ENCODE measurements around the gene ABCA1. TPM values are rescaled to one million over a fixed set of nuclear protein-coding genes. Genes with fewer than 3 reads are reported as not detected.

ABCA1 gene
- total RNA-seq, 2 donors from 2014 or later: 12.4 to 19.5 TPM

DNA sequence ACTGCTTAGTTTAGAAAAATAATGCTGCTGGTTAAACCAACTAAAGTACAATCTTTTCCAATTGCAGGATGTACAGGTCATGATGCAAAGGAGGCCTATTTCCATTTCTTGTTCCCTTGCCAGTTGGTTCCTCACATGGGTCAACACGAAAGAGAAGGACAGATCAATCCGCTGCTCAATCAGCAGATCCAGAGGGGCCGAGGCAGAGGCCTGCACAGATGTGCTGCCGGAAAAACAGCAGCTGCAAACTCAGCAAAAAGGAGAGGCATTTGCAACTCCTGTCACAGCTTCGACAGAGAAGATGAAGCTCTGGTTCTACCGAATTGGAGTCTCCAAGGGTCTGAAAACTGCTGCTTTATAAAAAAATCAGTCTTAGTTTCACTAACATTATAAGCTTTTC lies 94.3 kb downstream of the ABCA1 start:
- Mint-ChIP-seq H3K27ac (no peak overlapping the region), H3K36me3 (ENCODE audit: insufficient read depth in 2 of 2) (peaks cover 2 to 3% of the 10 kb centered on the region in 2 donors), H3K27me3 (ENCODE audit: low read depth) (no peaks in the 10 kb centered on the region), H3K4me3 (no peak overlapping the region), H3K9me3 (no peaks in the 10 kb centered on the region), H3K4me1 (ENCODE audit: low read depth) (no peaks in the 10 kb centered on the region)
- ATAC-seq (replicated peaks in 1 of 2): no peak
- no peak for DNase-seq

DNA sequence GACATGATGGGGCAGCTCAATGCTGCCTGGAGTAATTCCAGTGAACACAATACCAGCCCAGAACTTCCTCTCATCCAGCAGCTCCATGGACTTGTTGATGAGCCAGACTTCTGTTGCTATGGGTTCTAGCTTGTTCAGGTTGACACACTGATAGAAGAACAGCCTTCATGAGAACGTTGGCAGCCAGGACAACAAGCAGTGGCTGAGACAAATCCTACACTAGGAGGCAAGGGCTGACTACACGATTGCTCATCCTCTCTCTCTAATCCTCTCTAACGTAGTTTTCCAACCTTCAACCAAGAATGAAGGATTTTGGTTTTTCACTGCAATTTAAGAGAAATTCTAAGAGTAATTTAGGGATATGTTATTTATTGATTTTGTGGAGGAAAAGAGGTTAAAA lies 96.3 kb downstream of the ABCA1 start:
- no peaks in the 10 kb centered on the region for H3K9me3 Mint-ChIP-seq
- DNase-seq: no peak
- no peaks in the 10 kb centered on the region for H3K4me1 Mint-ChIP-seq (ENCODE audit: low read depth)
- peaks cover 0 to 3% of the 10 kb centered on the region in 2 donors for H3K36me3 Mint-ChIP-seq (ENCODE audit: insufficient read depth in 2 of 2)
- no peak for ATAC-seq (replicated peaks in 1 of 2)
- H3K27me3 Mint-ChIP-seq (ENCODE audit: low read depth): no peaks in the 10 kb centered on the region
- H3K4me3 Mint-ChIP-seq: no peak overlapping the region
- no peak overlapping the region for H3K27ac Mint-ChIP-seq

DNA sequence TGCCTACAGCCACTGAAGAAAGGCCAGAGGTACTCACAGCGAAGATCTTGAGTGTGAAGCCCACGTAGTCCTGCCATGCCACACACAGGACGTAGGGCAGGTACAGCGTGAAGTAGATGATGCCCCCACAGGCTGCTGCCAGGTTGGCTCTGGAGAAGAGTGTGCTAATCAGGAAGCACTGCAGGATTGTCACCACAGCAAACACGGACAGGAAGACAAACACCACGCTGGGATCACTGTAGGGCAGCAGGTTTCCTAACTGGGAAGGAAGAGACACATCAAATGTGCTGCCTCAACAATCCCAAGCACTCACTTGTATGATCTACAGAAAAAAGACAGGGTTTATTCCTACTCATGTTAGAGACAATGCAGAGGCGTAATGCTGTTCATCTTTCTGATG lies 101.0 kb downstream of the ABCA1 start:
- H3K9me3 Mint-ChIP-seq: no peaks in the 10 kb centered on the region
- H3K4me1 Mint-ChIP-seq (ENCODE audit: low read depth): no peaks in the 10 kb centered on the region
- no peak overlapping the region for H3K4me3 Mint-ChIP-seq
- no peaks in the 10 kb centered on the region for H3K27me3 Mint-ChIP-seq (ENCODE audit: low read depth)
- ATAC-seq (replicated peaks in 1 of 2) (no peak), DNase-seq (no peak)
- H3K36me3 Mint-ChIP-seq (ENCODE audit: insufficient read depth in 2 of 2): peaks cover 0 to 5% of the 10 kb centered on the region in 2 donors
- H3K27ac Mint-ChIP-seq: no peak overlapping the region

DNA sequence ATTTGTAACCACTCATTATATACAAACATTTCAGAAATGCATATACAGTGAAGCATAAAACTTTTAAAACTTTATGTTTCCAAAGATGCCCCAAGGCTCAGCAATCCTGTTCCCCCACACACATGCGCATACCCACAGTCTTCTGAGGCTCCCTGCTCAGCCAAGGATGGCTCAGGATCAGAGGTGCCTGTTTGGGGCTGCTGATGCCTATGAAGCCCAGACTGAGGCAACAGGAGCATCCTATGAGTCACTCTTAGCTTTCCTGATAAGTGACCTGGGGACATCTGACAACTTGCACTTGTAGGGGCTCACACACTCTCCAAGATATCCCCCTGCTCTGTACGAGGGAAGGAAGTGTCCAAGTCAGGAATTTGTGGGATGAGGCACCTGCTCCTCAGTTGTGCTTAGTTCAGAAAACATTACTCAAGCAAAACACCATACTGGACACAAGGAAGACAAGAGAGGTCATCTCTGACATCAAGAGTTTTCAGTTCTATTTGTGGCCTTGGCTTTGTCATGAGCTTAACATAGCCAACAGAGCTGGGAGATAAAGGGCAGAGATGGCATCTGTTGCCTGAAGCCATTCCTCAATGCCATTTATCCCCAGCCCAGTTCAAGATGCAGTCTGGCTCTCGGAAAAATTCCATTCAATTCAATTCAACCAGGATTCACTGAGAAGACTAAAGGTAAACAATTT lies 101.7 kb downstream of the ABCA1 start:
- Mint-ChIP-seq H3K9me3 (no peaks in the 10 kb centered on the region), H3K27me3 (ENCODE audit: low read depth) (no peaks in the 10 kb centered on the region), H3K36me3 (ENCODE audit: insufficient read depth in 2 of 2) (peaks cover 0 to 5% of the 10 kb centered on the region in 2 donors), H3K27ac (no peak overlapping the region), H3K4me3 (no peak overlapping the region), H3K4me1 (ENCODE audit: low read depth) (no peaks in the 10 kb centered on the region)
- ATAC-seq (replicated peaks in 1 of 2): no peak
- no peak for DNase-seq

DNA sequence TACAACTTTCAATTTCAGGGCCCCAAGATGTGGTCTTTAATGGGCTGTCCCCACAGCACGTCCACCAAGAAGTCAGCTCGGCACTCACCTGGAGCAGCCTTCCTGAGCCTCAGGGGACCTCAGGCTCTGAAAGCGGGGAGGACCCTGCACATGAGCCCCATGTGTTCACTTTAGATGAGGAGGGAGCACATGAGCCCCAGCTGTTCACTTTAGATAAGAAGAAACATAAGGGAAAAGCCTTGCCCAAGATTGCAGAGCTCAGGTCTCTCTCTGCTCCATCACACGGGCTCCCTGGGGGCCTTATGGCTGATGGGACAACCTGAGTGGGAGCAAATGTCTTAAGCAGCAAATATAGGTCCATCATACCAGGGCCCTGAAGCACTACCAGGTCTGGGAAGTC lies 107.6 kb downstream of the ABCA1 start:
- no peaks in the 10 kb centered on the region for H3K27me3 Mint-ChIP-seq (ENCODE audit: low read depth)
- ATAC-seq (replicated peaks in 1 of 2) (no peak), DNase-seq (no peak)
- H3K36me3 Mint-ChIP-seq (ENCODE audit: insufficient read depth in 2 of 2): peaks cover 2 to 7% of the 10 kb centered on the region in 2 donors
- H3K27ac Mint-ChIP-seq: no peak overlapping the region
- H3K9me3 Mint-ChIP-seq: no peaks in the 10 kb centered on the region
- H3K4me3 Mint-ChIP-seq: no peak overlapping the region
- no peaks in the 10 kb centered on the region for H3K4me1 Mint-ChIP-seq (ENCODE audit: low read depth)

DNA sequence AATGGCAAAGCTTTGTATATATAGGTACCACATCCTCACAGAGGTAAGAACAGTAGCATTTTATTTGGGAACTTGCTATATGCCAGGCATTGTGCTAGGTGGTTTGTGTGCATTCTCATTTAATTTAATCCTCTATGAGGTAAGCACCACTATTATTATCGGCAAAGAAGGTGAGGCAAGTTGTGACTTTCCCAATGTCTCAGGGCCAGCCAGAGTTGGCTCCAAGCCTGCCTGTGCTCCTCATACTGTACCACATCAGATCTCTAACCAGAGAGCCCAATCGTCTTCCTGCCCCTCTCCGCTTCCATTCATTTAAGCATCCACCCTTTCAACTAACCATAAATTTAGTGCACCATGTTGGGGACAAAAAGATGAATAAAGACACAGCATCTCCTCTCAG lies 108.9 kb downstream of the ABCA1 start:
- no peak for DNase-seq
- Mint-ChIP-seq H3K36me3 (ENCODE audit: insufficient read depth in 2 of 2) (peaks cover 2 to 7% of the 10 kb centered on the region in 2 donors), H3K4me3 (no peak overlapping the region), H3K27ac (no peak overlapping the region), H3K9me3 (no peaks in the 10 kb centered on the region), H3K27me3 (ENCODE audit: low read depth) (no peaks in the 10 kb centered on the region), H3K4me1 (ENCODE audit: low read depth) (no peaks in the 10 kb centered on the region)
- no peak for ATAC-seq (replicated peaks in 1 of 2)

DNA sequence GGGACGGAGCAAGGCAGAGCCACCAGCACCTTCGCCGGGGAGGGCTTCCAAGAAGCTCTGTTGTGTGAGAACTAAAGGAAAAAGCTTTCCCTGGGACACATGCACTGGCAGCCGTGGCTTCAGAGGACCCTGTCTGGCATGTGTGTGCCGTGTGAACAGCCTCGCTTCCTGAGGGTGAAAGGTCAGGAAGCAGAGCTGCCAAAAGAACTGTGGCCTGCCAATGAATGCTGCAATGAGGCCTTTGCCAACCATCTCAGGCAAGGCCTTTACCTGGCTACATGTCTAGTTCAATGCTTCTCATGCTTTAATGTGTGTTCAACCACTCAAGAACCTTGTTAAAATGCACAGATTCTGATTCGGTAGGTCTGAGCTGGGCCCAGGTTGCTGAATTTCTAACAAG lies 110.5 kb downstream of the ABCA1 start:
- no peak overlapping the region for H3K27ac Mint-ChIP-seq

DNA sequence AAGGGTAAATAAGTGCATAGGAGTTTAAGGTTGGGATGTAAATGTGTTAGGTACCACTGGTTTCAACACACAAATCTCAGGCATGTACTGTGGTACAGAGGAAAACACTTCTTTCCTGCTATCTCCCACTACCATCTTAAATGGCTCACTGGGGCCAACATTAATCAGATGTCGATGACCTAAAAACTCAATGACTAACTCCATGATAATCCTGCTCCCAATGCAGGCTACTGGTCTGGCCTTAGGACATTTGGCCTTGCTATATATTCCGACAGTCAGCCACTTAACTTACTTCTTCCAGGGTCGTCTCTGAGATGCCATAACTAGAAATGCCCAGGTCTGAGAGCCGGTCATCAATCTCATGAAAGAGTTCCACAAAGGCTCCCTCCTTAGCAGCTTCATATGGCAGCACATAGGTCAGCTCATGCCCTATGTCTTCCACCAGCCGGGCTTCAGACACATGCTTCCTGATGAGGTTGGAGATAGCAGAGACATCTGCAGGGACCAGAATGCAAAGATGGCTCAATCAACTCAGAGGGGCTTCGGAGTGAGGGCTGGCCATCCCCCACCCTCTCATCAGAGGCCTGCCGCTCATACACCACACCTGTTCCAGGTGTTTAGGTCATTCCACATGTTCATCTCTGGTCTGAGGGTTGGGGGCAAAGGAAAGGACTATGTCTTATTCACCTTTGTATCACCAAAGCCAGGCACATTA lies 111.9 kb downstream of the ABCA1 start:
- no peak for ATAC-seq (replicated peaks in 1 of 2)
- no peaks in the 10 kb centered on the region for H3K4me1 Mint-ChIP-seq (ENCODE audit: low read depth)
- no peaks in the 10 kb centered on the region for H3K9me3 Mint-ChIP-seq
- H3K4me3 Mint-ChIP-seq: no peak overlapping the region
- no peak overlapping the region for H3K27ac Mint-ChIP-seq
- no peaks in the 10 kb centered on the region for H3K27me3 Mint-ChIP-seq (ENCODE audit: low read depth)
- peaks cover 2 to 7% of the 10 kb centered on the region in 2 donors for H3K36me3 Mint-ChIP-seq (ENCODE audit: insufficient read depth in 2 of 2)
- DNase-seq: no peak

More for the DNA sequence above, 110.5 kb downstream of the ABCA1 start:
- H3K27me3 Mint-ChIP-seq (ENCODE audit: low read depth): no peaks in the 10 kb centered on the region
- no peak for ATAC-seq (replicated peaks in 1 of 2)
- no peak overlapping the region for H3K4me3 Mint-ChIP-seq
- DNase-seq: no peak
- H3K4me1 Mint-ChIP-seq (ENCODE audit: low read depth): no peaks in the 10 kb centered on the region
- no peaks in the 10 kb centered on the region for H3K9me3 Mint-ChIP-seq
- peaks cover 2 to 7% of the 10 kb centered on the region in 2 donors for H3K36me3 Mint-ChIP-seq (ENCODE audit: insufficient read depth in 2 of 2)

DNA sequence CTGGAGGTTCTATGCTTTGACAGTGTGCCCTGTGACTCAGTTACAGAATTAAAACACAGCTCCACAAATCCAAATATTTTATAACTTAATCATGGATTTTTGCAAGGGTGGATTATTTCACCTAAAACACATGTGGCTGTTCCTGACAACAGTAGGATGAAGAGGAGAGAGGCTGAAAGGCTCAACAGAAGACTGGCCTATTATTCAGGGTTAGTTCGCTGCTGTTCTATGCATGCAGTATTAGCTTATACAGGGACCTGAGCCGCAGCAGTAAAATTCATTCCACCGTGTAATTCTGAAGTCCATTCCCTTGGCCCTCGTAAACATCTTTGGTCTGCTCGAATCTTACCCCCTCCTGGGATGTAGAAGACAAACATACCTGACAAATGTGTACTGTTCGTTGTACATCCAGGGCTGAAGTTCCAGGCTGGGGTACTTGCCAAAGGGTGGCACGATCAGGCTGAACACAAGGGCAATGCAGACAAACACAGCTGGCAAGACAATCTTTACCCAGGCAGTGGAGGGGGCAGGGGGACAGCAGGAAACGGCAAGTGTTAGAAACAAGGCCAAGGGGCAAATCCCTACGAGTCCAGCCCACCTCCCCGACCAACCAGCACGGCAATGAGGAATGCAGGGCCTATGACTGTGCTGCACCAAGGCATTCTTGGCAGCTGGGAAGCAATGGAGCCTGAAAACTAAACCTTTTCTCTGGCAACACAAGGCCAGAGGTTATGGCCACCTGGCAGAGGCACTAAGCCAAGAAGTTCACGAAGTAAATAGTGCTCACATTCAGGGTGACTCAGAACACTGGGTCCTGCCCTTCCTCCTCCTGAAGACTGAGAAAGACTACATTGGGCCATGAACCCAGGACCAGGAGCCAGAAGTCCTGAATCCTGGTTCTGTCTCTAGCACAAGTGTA lies 117.3 kb downstream of the ABCA1 start:
- ATAC-seq (replicated peaks in 1 of 2) (no peak), DNase-seq (no peak)
- H3K36me3 Mint-ChIP-seq (ENCODE audit: insufficient read depth in 2 of 2): peaks cover 2 to 3% of the 10 kb centered on the region in 2 donors
- no peaks in the 10 kb centered on the region for H3K27me3 Mint-ChIP-seq (ENCODE audit: low read depth)
- H3K9me3 Mint-ChIP-seq: no peaks in the 10 kb centered on the region
- H3K4me3 Mint-ChIP-seq: no peak overlapping the region
- H3K27ac Mint-ChIP-seq: no peak overlapping the region
- H3K4me1 Mint-ChIP-seq (ENCODE audit: low read depth): no peaks in the 10 kb centered on the region

DNA sequence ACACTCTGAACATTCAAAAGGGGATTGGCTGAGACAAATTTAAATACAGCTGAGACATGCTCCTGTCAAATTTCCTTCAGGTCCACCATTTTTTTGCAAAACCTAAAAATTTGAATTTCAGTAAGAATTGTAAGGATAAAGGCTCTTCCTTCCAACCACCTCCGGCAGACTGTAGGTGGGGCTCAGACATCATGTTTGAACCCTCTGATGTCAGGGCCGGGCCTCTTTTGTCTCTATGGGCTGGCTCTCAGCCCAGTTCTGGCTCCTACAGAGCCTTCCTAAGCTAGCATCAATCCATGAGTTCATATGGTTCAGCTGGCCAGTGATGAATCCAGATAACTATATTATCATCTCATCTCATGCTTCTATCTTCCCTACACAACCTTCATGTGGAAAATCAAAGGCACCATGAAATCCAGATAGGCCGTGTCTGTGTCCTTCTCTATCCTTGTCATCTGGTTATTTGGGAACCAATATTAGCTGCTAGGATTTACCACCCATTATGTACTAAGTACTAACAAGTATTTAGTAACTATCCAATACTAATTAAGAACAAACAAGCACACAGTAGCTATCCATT lies 119.8 kb downstream of the ABCA1 start:
- Mint-ChIP-seq H3K36me3 (ENCODE audit: insufficient read depth in 2 of 2) (peaks cover 2 to 3% of the 10 kb centered on the region in 2 donors), H3K4me3 (no peak overlapping the region), H3K27ac (no peak overlapping the region), H3K9me3 (no peaks in the 10 kb centered on the region), H3K27me3 (ENCODE audit: low read depth) (no peaks in the 10 kb centered on the region), H3K4me1 (ENCODE audit: low read depth) (no peaks in the 10 kb centered on the region)
- ATAC-seq (replicated peaks in 1 of 2) (no peak), DNase-seq (no peak)

DNA sequence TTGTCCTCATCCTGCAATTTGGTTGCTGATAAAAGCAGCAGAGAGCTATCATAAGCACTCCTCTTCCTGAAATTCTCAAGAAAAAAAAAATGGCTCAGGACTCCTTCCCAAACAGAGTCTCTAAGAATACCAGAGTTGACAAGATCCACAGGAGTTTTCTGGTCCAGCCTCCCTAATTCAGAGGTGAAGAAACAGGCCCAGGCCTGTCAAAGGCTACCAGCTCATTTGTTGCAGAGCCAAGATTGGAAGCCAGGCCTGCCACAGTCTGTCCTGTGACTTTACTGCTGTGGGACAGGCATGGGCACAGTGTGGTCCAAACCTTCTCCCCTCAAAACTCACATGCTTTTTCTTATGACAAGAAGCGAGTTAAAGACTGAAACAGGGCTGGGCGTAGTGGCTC lies 122.5 kb downstream of the ABCA1 start:
- DNase-seq (no peak), ATAC-seq (replicated peaks in 1 of 2) (no peak)
- Mint-ChIP-seq H3K36me3 (ENCODE audit: insufficient read depth in 2 of 2) (peaks cover 2 to 6% of the 10 kb centered on the region in 2 donors), H3K9me3 (no peaks in the 10 kb centered on the region), H3K4me1 (ENCODE audit: low read depth) (no peaks in the 10 kb centered on the region), H3K27me3 (ENCODE audit: low read depth) (no peaks in the 10 kb centered on the region), H3K4me3 (no peak overlapping the region), H3K27ac (no peak overlapping the region)

DNA sequence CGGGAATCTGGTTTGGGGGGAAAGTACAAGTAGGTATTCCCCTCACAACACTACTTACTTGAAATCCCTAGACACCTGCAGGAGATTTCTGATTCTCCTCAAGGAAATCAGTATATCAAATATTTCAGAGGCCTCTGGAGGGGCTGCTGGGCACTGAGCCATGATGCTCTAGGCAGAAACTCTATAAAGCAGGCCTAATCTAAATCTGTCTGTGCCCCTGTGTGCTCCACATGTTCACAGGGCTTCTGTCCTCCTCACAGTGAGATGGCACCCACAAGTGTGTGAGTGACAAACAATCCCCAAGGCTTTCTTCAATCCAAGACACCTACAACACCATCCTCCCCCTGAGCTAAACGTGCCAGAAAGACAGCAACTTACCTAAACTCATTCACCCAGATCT lies 125.0 kb downstream of the ABCA1 start:
- H3K36me3 Mint-ChIP-seq (ENCODE audit: insufficient read depth in 2 of 2): peaks cover 0 to 4% of the 10 kb centered on the region in 2 donors

DNA sequence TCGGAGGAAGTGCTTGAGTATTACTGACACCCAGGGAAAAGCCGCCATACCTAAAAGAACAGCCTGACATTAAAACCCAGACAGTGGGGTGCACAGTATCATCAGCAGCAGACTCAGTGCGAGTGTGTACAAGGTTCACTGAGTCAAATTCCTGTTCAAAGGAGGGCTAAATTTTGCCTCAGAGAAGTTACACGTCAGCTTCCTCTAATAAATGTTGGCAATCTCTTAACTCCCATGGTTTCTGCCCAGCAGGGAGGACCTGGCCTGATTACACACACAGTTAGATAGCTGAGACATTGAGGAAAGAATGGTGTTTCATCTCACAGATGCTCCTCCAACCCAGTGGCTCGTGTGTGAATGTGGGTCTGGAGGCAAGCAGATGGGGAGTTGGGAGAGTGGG lies 125.8 kb downstream of the ABCA1 start:
- H3K4me3 Mint-ChIP-seq: no peak overlapping the region

More for the DNA sequence above, 125.0 kb downstream of the ABCA1 start:
- Mint-ChIP-seq H3K4me3 (no peak overlapping the region), H3K27ac (no peak overlapping the region), H3K4me1 (ENCODE audit: low read depth) (no peaks in the 10 kb centered on the region), H3K27me3 (ENCODE audit: low read depth) (no peaks in the 10 kb centered on the region), H3K9me3 (no peaks in the 10 kb centered on the region)
- DNase-seq (no peak), ATAC-seq (replicated peaks in 1 of 2) (no peak)

More for the DNA sequence above, 125.8 kb downstream of the ABCA1 start:
- H3K27ac Mint-ChIP-seq: no peak overlapping the region
- no peaks in the 10 kb centered on the region for H3K27me3 Mint-ChIP-seq (ENCODE audit: low read depth)
- peaks cover 0 to 4% of the 10 kb centered on the region in 2 donors for H3K36me3 Mint-ChIP-seq (ENCODE audit: insufficient read depth in 2 of 2)
- DNase-seq (no peak), ATAC-seq (replicated peaks in 1 of 2) (no peak)
- H3K9me3 Mint-ChIP-seq: no peaks in the 10 kb centered on the region
- H3K4me1 Mint-ChIP-seq (ENCODE audit: low read depth): no peaks in the 10 kb centered on the region

All from activated T-cell treated with anti-CD3 and anti-CD28 coated beads, Interleukin-2, amount 50 U/mL, for 72 hours (primary cell).